OCI-LY3 (cell line): ENCODE results near the gene CLEC16A.

Experiments used
- H2AFZ ChIP-seq: fragments of 200-600, 300-600 bp; shearing (Covaris generic); 2 replicates; pipeline ENCODE4 v1.6.0; 2014; ENCODE audit warnings: antibody characterized with exemption, low read depth, low read length
- H3K27ac ChIP-seq: fragments of 200-600, 300-600 bp; sonication (generic); 2 replicates; pipeline ENCODE4 v1.5.1; 2014; ENCODE audit warnings: mild to moderate bottlenecking, low read length, moderate library complexity, mixed read lengths
- H3K27me3 ChIP-seq: fragments of 200-600, 300-600 bp; sonication (generic); 2 replicates; pipeline ENCODE4 v1.6.1; 2014; ENCODE audit warnings: low read depth, low read length, mixed read lengths
- H3K36me3 ChIP-seq: fragments of 200-600, 300-600 bp; sonication (generic); replicated peaks from 2 replicates; pipeline ENCODE3; 2014; ENCODE audit warnings: low read depth, low read length, mixed read lengths
- H3K4me1 ChIP-seq: fragments of 300-600, 200-600 bp; sonication (generic); 2 replicates; pipeline ENCODE4 v1.6.1; 2014; ENCODE audit warnings: low read length, mixed read lengths
- H3K4me2 ChIP-seq: fragments of 200-600, 300-600 bp; sonication (generic); 2 replicates; pipeline ENCODE4 v1.6.1; 2014; ENCODE audit warnings: low read length, mixed read lengths
- H3K4me3 ChIP-seq: fragments of 300-600, 200-600 bp; sonication (generic); 2 replicates; pipeline ENCODE4 v1.5.1; 2014; ENCODE audit warnings: antibody characterized with exemption, mild to moderate bottlenecking, low read length, moderate library complexity
- H3K79me2 ChIP-seq: fragments of 300-600, 200-600 bp; shearing (Covaris generic); 2 replicates; pipeline ENCODE4 v1.6.1; 2014; ENCODE audit warnings: mild to moderate bottlenecking, low read length, mixed read lengths
- H3K9ac ChIP-seq: fragments of 300-600, 200-600 bp; shearing (Covaris generic); 2 replicates; pipeline ENCODE4 v1.6.0; 2014; ENCODE audit warnings: mild to moderate bottlenecking, low read length, moderate library complexity
- H3K9me3 ChIP-seq: fragments of 200-600, 300-600 bp; shearing (Covaris generic); 2 replicates; pipeline ENCODE4 v1.6.1; 2014; ENCODE audit warnings: low read length, mixed read lengths; ENCODE audit not compliant: insufficient read depth
- H4K20me1 ChIP-seq: fragments of 200-600, 300-600 bp; sonication (generic); 2 replicates; pipeline ENCODE4 v1.6.1; 2016; ENCODE audit warnings: low read length, mixed read lengths; ENCODE audit not compliant: insufficient read depth
- CTCF ChIP-seq: fragments of 200-600, 300-600 bp; sonication (generic); IDR thresholded peaks from 2 replicates; pipeline ENCODE4 v1.5.1; 2014; ENCODE audit warnings: antibody characterized with exemption, low read length, low read depth
- EZH2phosphoT487 ChIP-seq: fragments of 200-600 bp; shearing (Covaris generic); IDR thresholded peaks from 2 replicates; pipeline ENCODE4 v1.6.1; 2018; ENCODE audit warnings: antibody characterized with exemption, mixed run types, low read depth

Gene CLEC16A

DNA sequence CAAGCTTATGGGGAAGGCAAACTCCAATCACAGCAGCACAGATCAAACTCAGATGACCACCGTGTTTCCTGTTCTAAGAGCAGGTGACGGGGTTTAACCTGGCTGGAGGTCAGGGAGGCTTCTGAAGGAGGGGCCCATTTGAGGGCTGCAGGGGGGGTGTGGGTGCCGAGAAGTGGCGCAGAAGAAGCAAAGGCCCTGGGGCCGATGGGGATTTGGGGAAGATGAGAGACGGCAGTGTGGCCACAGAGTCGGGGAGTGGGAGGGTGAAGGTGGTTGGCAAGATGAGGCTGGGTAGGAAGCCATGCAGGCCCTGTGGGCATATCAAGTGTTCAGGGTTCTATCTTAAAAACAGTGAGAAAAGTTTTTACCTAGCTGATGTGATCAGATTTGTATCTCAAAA is 122.9 kb downstream of the CLEC16A start:
- H3K79me2 ChIP-seq, result no peaks in the 10 kb centered on the region
- TF ChIP-seq EZH2phosphoT487, result no peak
- no peak for TF ChIP-seq CTCF
- H3K4me2 ChIP-seq, result no peak overlapping the region
- peaks cover 14% of the 10 kb centered on the region for H3K36me3 ChIP-seq
- H3K9ac ChIP-seq, result no peak overlapping the region
- H3K27ac ChIP-seq, result no peak overlapping the region
- H3K9me3 ChIP-seq, result no peaks in the 10 kb centered on the region
- H4K20me1 ChIP-seq, result no peaks in the 10 kb centered on the region
- no peaks in the 10 kb centered on the region for H3K4me1 ChIP-seq
- no peak overlapping the region for H2AFZ ChIP-seq
- no peaks in the 10 kb centered on the region for H3K27me3 ChIP-seq
- no peak overlapping the region for H3K4me3 ChIP-seq

GRCh38 chr16:11067697-11068141 is 123.4 kb downstream of the CLEC16A start:
- H3K4me3 ChIP-seq, result no peak overlapping the region

GRCh38 chr16:11071829-11072228 is 127.5 kb downstream of the CLEC16A start:
- Histone ChIP-seq H3K4me1 (peaks cover 28% of the 10 kb centered on the region), H3K9ac (no peak overlapping the region), H2AFZ (no peak overlapping the region), H4K20me1 (no peaks in the 10 kb centered on the region), H3K4me2 (no peak overlapping the region), H3K9me3 (no peaks in the 10 kb centered on the region), H3K4me3 (no peak overlapping the region), H3K27me3 (no peaks in the 10 kb centered on the region), H3K27ac (no peak overlapping the region), H3K79me2 (no peaks in the 10 kb centered on the region), H3K36me3 (peaks cover 3% of the 10 kb centered on the region)
- no peak for TF ChIP-seq EZH2phosphoT487
- TF ChIP-seq CTCF, result no peak

More at GRCh38 chr16:11067697-11068141, 123.4 kb downstream of the CLEC16A start:
- Histone ChIP-seq H3K27me3 (no peaks in the 10 kb centered on the region), H3K4me2 (no peak overlapping the region), H3K27ac (no peak overlapping the region), H3K4me1 (no peaks in the 10 kb centered on the region), H4K20me1 (no peaks in the 10 kb centered on the region), H3K36me3 (peaks cover 14% of the 10 kb centered on the region), H2AFZ (no peak overlapping the region), H3K9ac (no peak overlapping the region), H3K9me3 (no peaks in the 10 kb centered on the region), H3K79me2 (no peaks in the 10 kb centered on the region)
- TF ChIP-seq CTCF (no peak), EZH2phosphoT487 (no peak)

DNA sequence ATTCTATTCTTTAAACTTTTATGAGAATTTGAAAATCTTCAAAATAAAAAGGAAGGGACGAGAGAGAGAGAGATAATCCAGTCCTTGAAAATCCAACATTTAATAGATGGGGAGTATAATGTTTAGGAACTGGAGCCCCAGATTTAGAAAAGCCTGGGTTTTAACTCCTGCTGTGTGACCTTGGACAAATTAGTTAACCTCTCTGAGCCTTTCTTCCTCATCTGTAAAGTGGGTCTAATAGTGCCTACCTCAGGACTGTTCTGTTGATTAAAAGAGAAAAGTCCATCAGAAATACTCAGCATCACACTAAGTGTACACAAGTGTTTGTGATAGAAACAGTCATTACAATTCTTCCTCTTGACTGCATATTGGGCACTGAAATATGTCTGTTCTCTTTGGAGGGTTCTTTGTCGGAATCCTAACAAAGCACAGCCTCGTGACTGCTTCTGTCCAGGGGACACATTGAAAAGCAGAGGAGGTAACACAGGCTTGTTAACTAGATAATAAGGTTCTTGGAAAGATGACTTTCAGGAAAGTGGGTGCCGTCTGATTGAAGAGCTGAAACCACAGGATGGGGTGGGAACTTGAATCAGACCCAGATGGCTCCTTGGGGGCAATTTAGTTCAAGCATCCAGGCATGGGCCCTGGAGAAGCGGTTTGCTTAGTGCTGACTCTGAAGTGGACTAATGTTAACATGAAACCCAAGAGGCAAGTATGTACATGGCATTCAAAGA is 128.2 kb downstream of the CLEC16A start:
- no peak overlapping the region for H2AFZ ChIP-seq
- H3K4me3 ChIP-seq, result no peak overlapping the region
- H3K9me3 ChIP-seq, result no peaks in the 10 kb centered on the region
- H3K9ac ChIP-seq, result no peak overlapping the region
- no peak overlapping the region for H3K4me2 ChIP-seq
- H3K27me3 ChIP-seq, result no peaks in the 10 kb centered on the region
- H3K79me2 ChIP-seq, result no peaks in the 10 kb centered on the region
- peaks cover 3% of the 10 kb centered on the region for H3K36me3 ChIP-seq
- no peak overlapping the region for H3K27ac ChIP-seq
- H3K4me1 ChIP-seq, result peaks cover 35% of the 10 kb centered on the region
- no peak for TF ChIP-seq CTCF
- no peaks in the 10 kb centered on the region for H4K20me1 ChIP-seq
